GM12892 (cell line): ENCODE data around the gene CES2.

Experiments used
- POLR2A ChIP-seq: IDR thresholded peaks from 2 replicates; pipeline ENCODE4 v1.6.1; 2011; ENCODE audit warnings: low read depth, low read length, control low read depth
- POLR2AphosphoS5 ChIP-seq: IDR thresholded peaks from 2 replicates; pipeline ENCODE4 v1.6.1; 2011; ENCODE audit warnings: low read depth, low read length, control low read depth
- TAF1 ChIP-seq: IDR thresholded peaks from 2 replicates; pipeline ENCODE4 v1.6.1; 2011; ENCODE audit warnings: low read depth, mild to moderate bottlenecking, control low read depth, low read length, borderline replicate concordance

DNA sequence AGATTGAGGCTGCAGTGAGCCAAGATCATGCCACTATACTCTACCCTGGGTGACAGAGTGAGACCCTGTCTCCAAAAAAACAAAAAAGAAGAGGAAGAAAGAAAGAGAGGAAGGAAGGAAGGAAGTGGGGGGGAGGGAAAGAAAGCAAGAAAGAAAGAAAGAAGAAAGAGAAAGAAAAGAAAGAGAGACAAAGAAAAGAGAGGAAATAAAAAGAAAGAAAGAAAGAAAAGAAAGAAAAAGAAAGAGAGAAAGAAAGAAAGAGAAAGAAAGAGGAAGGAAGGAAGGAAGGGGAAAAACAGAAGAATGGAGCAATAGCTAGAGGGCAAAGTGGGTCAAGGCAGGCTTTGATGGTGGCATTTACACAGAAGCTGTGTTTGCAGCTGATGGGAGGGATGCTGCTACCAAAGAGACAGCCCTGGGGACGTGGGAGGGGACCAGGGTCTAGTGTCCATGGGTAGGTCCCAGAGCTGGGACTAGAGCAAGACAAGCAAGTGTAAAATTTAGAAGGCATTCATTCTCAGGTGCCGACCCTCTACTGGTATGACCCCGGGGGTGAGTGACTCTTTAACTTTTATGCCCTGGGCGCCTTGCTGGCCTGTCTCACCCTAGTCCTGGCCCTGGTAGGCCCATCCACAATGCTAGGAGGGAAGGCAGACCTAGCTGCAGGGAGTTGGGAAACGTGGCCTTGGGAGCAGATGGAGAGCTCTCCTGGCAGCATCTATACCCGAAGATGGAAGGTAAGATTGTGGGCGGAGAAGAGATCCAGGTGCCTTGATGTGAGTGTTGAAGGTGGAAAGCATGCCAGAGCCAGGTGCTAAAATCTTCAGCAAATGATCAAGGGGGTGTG lies 23.8 kb downstream of the CES2 start:
- TF ChIP-seq POLR2AphosphoS5: no peak
- TF ChIP-seq POLR2A: no peak
- TF ChIP-seq TAF1: no peak
